B cell (primary cell): Measurements from ENCODE around the gene FUCA1. TPM values are rescaled to one million over a fixed set of nuclear protein-coding genes. Genes with fewer than 3 reads are reported as not detected.

ENCODE experiments used
- ATAC-seq: fragments of 200-7000 bp; cut with Tn5 transposase; one replicate; pipeline ENCODE4 v1.10.0; 2021; ENCODE audit warnings: low read depth, mild to moderate bottlenecking, moderate number of reproducible peaks, moderate library complexity
- CTCF ChIA-PET: fragments of 350-600 bp; sonication (Branson Sonifier 250); formaldehyde crosslinking; loops from one replicate; lab custom pipeline; 2021; ENCODE audit warnings: antibody characterized with exemption, inconsistent platforms; lab: Charles Lee
- POLR2A ChIA-PET: fragments of 350-600 bp; sonication (Branson Sonifier 250); formaldehyde crosslinking; loops from one replicate; lab custom pipeline; 2021; ENCODE audit warnings: antibody characterized with exemption; lab: Charles Lee
- DNase-seq: peaks from one replicate; pipeline ENCODE4 v3.0.0; 2013
- H2AFZ ChIP-seq: 2 replicates; pipeline ENCODE4 v1.6.1; 2012; ENCODE audit warnings: mild to moderate bottlenecking, low read depth, low read length; ENCODE audit not compliant: insufficient read depth, poor library complexity, severe bottlenecking
- H3K27ac ChIP-seq, 2 donors: 1 replicate in 1 of 2; 2 replicates in 1 of 2; pipeline ENCODE4 v1.5.1; 2012 to 2013; ENCODE audit warnings: low read length in 2 of 2, mild to moderate bottlenecking in 2 of 2, moderate library complexity in 1 of 2
- H3K27me3 ChIP-seq, 4 experiments: fragments of 200-600 bp in 1 of 4; sonication (generic) in 1 of 4; replicated peaks in 1 of 4; 1 replicate in 2 of 4; 2 replicates in 2 of 4; pipeline versions ENCODE4 v1.6.1 to v1.7.0; 2013 to 2016; ENCODE audit warnings: low read length in 3 of 4, mild to moderate bottlenecking in 2 of 4, mixed read lengths in 1 of 4, moderate library complexity in 1 of 4; ENCODE audit not compliant: insufficient read depth in 4 of 4, control insufficient read depth in 3 of 4; ENCODE audit errors: control extremely low read depth in 1 of 4
- H3K36me3 ChIP-seq, 2 experiments: replicated peaks in 1 of 2; 1 replicate in 1 of 2; 2 replicates in 1 of 2; pipeline versions ENCODE4 v1.6.1 to v1.7.1; 2013; ENCODE audit warnings: low read length in 1 of 2; ENCODE audit not compliant: insufficient read depth in 2 of 2, control insufficient read depth in 1 of 2; ENCODE audit errors: control extremely low read depth in 1 of 2, extremely low read depth in 1 of 2
- H3K4me1 ChIP-seq, 2 donors: fragments of 200-600 bp in 1 of 2; sonication (generic) in 1 of 2; 1 replicate in 1 of 2; 2 replicates in 1 of 2; pipeline versions ENCODE4 v1.5.1 to v1.6.1; 2013 to 2017; ENCODE audit warnings: low read length in 2 of 2; ENCODE audit not compliant: control insufficient read depth in 2 of 2, insufficient read depth in 2 of 2
- H3K4me2 ChIP-seq: replicated peaks from 2 replicates; pipeline ENCODE3; 2012; ENCODE audit warnings: mild to moderate bottlenecking, low read depth, low read length; ENCODE audit not compliant: poor library complexity, severe bottlenecking
- H3K4me3 ChIP-seq, 5 experiments: fragments of 200-600 bp in 1 of 5; sonication (generic) in 1 of 5; 1 replicate in 3 of 5; 2 replicates in 2 of 5; pipeline versions ENCODE4 v1.5.1 to v1.7.0; 2011 to 2016; ENCODE audit warnings: low read length in 4 of 5, mild to moderate bottlenecking in 4 of 5, low read depth in 2 of 5, control low read depth in 1 of 5, moderate library complexity in 1 of 5; ENCODE audit not compliant: insufficient read depth in 1 of 5; ENCODE audit errors: control extremely low read depth in 1 of 5, extremely low read depth in 1 of 5
- H3K79me2 ChIP-seq: fragments of 200-600 bp; sonication (generic); one replicate; pipeline ENCODE4 v1.6.0; 2016; ENCODE audit warnings: low read length; ENCODE audit not compliant: control insufficient read depth, insufficient read depth
- H3K9ac ChIP-seq: fragments of 200-600 bp; sonication (generic); 2 replicates; pipeline ENCODE4 v1.6.1; 2017; ENCODE audit warnings: mild to moderate bottlenecking, low read length, moderate library complexity
- H3K9me3 ChIP-seq, 3 donors: one replicate each; pipeline versions ENCODE4 v1.6.1 to v1.7.1; 2013; ENCODE audit warnings: low read length in 2 of 3; ENCODE audit not compliant: control insufficient read depth in 2 of 3, insufficient read depth in 1 of 3; ENCODE audit errors: control extremely low read depth in 1 of 3
- H4K20me1 ChIP-seq: 2 replicates; pipeline ENCODE4 v1.6.0; 2012; ENCODE audit warnings: mild to moderate bottlenecking, low read length; ENCODE audit not compliant: insufficient read depth, control insufficient read depth, poor library complexity, severe bottlenecking
- H3K27ac Mint-ChIP-seq: one replicate; pipeline ENCODE4 v1.8.0; 2021; ENCODE audit warnings: mixed read lengths
- H3K27me3 Mint-ChIP-seq: one replicate; pipeline ENCODE4 v1.8.0; 2021; ENCODE audit warnings: mixed read lengths
- H3K4me1 Mint-ChIP-seq: one replicate; pipeline ENCODE4 v1.8.0; 2021; ENCODE audit warnings: mixed read lengths
- H3K4me3 Mint-ChIP-seq: one replicate; pipeline ENCODE4 v1.8.0; 2021; ENCODE audit warnings: mixed read lengths
- H3K9me3 Mint-ChIP-seq: one replicate; pipeline ENCODE4 v1.8.0; 2022; ENCODE audit warnings: mixed read lengths; ENCODE audit not compliant: insufficient read depth
- CTCF ChIP-seq: fragments of 200-600 bp; IDR thresholded peaks from one replicate; pipeline ENCODE4 v1.8.0; 2022; ENCODE audit warnings: antibody characterized with exemption, mild to moderate bottlenecking
- EZH2 ChIP-seq: IDR thresholded peaks from 2 replicates; pipeline ENCODE4 v1.6.1; 2012; ENCODE audit warnings: borderline replicate concordance, low read depth, mild to moderate bottlenecking, moderate library complexity, low read length; ENCODE audit not compliant: insufficient read depth, poor library complexity, severe bottlenecking
- WGBS: methylation state at CpG from one replicate; pipeline ENCODE4 v1.1.5; 2013; ENCODE audit warnings: missing lambda C conversion rate; ENCODE audit not compliant: insufficient coverage; 5-methylcytosine and 5-hydroxymethylcytosine counted together
- intact Hi-C: fragments of 100-400 bp; cut with micrococcal nuclease; formaldehyde crosslinking; loops from one replicate; pipeline ENCODE4 v1.10.0; 2022
- polyA plus RNA-seq: library from polyadenylated mRNA; depleted of rRNA; stranded (reverse); fragments of >200 nt; gene quantifications from 2 replicates; pipeline ENCODE4 v1.2.3, GENCODE V29; 2012
- total RNA-seq, 2 donors: library from RNA; stranded (reverse); fragments of 120-200 nt in 1 of 2; gene quantifications; 1 replicate in 1 of 2; 2 replicates in 1 of 2; pipeline versions ENCODE4 v1.2.3 to v1.2.4, GENCODE V29; 2013 to 2022

FUCA1 gene
- total and polyA plus RNA-seq, 2 donors (not counting 1 experiment from before 2014, with no cell fraction given) = 8.0 to 19.3 TPM

GRCh38 chr1:23804183-23804835 is 63.8 kb downstream of the FUCA1 start:
- ChIA-PET CTCF (interaction anchor here (2.8 kb wide), 1 partner anchor 113 kb away, joined by 10 read pairs; no protein-coding TSS in a partner anchor), POLR2A (no interaction called here)
- intact Hi-C loops = no loop called here
- no peak overlapping the region for H3K4me3 Mint-ChIP-seq
- H3K4me1 Mint-ChIP-seq = peaks cover 15% of the 10 kb centered on the region
- no peaks in the 10 kb centered on the region for H3K27me3 ChIP-seq
- H4K20me1 ChIP-seq = no peaks in the 10 kb centered on the region
- no peak overlapping the region for H3K4me2 ChIP-seq
- no peak overlapping the region for H3K9ac ChIP-seq
- H3K9me3 ChIP-seq = peaks cover 0 to 3% (median 0%) of the 10 kb centered on the region in 3 donors
- 86% methylated on average over 4 of the region's 7 CpGs for WGBS
- no peaks in the 10 kb centered on the region for H3K27me3 Mint-ChIP-seq
- peaks cover 2 to 18% of the 10 kb centered on the region in 2 experiments for H3K36me3 ChIP-seq
- H3K27ac ChIP-seq = no peak overlapping the region
- no peak overlapping the region for H2AFZ ChIP-seq
- peaks cover 13 to 17% of the 10 kb centered on the region in 2 donors for H3K4me1 ChIP-seq
- H3K9me3 Mint-ChIP-seq = no peaks in the 10 kb centered on the region
- DNase-seq (no peak), ATAC-seq (no peak)
- H3K27ac Mint-ChIP-seq = no peak overlapping the region
- no peak for TF ChIP-seq CTCF
- TF ChIP-seq EZH2 = no peak
- no peak overlapping the region for H3K4me3 ChIP-seq
- H3K79me2 ChIP-seq = peaks cover 4% of the 10 kb centered on the region

- H3K79me2 ChIP-seq = peaks cover 4% of the 10 kb centered on the region
- CTCF ChIA-PET = interaction anchor here (0.6 to 2.8 kb wide), 2 partner anchors 63 to 113 kb away, joined by 3 to 10 read pairs; no protein-coding TSS in a partner anchor
- H3K36me3 ChIP-seq = peaks cover 2 to 18% of the 10 kb centered on the region in 2 experiments
- no peak overlapping the region for H3K9ac ChIP-seq
- H3K4me1 ChIP-seq = peaks cover 15 to 20% of the 10 kb centered on the region in 2 donors
- H2AFZ ChIP-seq = no peak overlapping the region
- no peaks in the 10 kb centered on the region for H3K27me3 ChIP-seq
- H3K9me3 ChIP-seq = peaks cover 0 to 3% (median 0%) of the 10 kb centered on the region in 3 donors
- Mint-ChIP-seq H3K4me3 (no peak overlapping the region), H3K9me3 (no peaks in the 10 kb centered on the region), H3K4me1 (peaks cover 16% of the 10 kb centered on the region), H3K27ac (no peak overlapping the region), H3K27me3 (no peaks in the 10 kb centered on the region)
- no peak overlapping the region for H3K27ac ChIP-seq
- DNase-seq = no peak
- TF ChIP-seq CTCF (no peak), EZH2 (no peak)
- ATAC-seq = no peak
- intact Hi-C loops = no loop called here
- POLR2A ChIA-PET = no interaction called here
- no peaks in the 10 kb centered on the region for H4K20me1 ChIP-seq
- WGBS = 98% methylated on average over 4 of the region's 5 CpGs
- H3K4me2 ChIP-seq = no peak overlapping the region
- no peak overlapping the region for H3K4me3 ChIP-seq
Observed at GRCh38 chr1:23803674-23804073, 64.4 kb downstream of the FUCA1 start.
